ENCODE results near the gene TMEM141.
"Not testable (repeated sequence)": the region's sequence is repeated elsewhere in the genome, so short reads cannot be mapped to it uniquely, and the experiment has no call there.

TMEM141 gene

GRCh38 chr9:136755302-136756133, 35.6 kb upstream of the TMEM141 start:
- not testable (repeated sequence) for DNase-seq (ENCODE audit: low read depth, low spot score)

- DNase-seq (ENCODE audit: low read depth, low spot score) = no peak
Observed at GRCh38 chr9:136756134-136756438, 35.1 kb upstream of the TMEM141 start.

GRCh38 chr9:136756836-136757235, 34.3 kb upstream of the TMEM141 start:
- no peak for DNase-seq (ENCODE audit: low read depth, low spot score)

GRCh38 chr9:136757328-136757727, 33.8 kb upstream of the TMEM141 start:
- DNase-seq (ENCODE audit: low read depth, low spot score) = no peak

GRCh38 chr9:136757751-136758140, 33.4 kb upstream of the TMEM141 start:
- no peak for DNase-seq (ENCODE audit: low read depth, low spot score)

- DNase-seq (ENCODE audit: low read depth, low spot score) = no peak
Observed at GRCh38 chr9:136759001-136759400, 32.1 kb upstream of the TMEM141 start.

GRCh38 chr9:136759436-136760325, 31.5 kb upstream of the TMEM141 start:
- no peak for DNase-seq (ENCODE audit: low read depth, low spot score)

- no peak for DNase-seq (ENCODE audit: low read depth, low spot score)
Observed at GRCh38 chr9:136760424-136760823, 30.7 kb upstream of the TMEM141 start.

- not testable (repeated sequence) for DNase-seq (ENCODE audit: low read depth, low spot score)
Observed at GRCh38 chr9:136760834-136761544, 30.2 kb upstream of the TMEM141 start.

- DNase-seq (ENCODE audit: low read depth, low spot score) = no peak
Observed at GRCh38 chr9:136761545-136761981, 29.6 kb upstream of the TMEM141 start.

- DNase-seq (ENCODE audit: low read depth, low spot score) = no peak
Observed at GRCh38 chr9:136762221-136762691, 28.9 kb upstream of the TMEM141 start.

- no peak for DNase-seq (ENCODE audit: low read depth, low spot score)
Observed at GRCh38 chr9:136762915-136763648, 28.1 kb upstream of the TMEM141 start.

- DNase-seq (ENCODE audit: low read depth, low spot score) = no peak
Observed at GRCh38 chr9:136763649-136764035, 27.5 kb upstream of the TMEM141 start.

- DNase-seq (ENCODE audit: low read depth, low spot score) = no peak
Observed at GRCh38 chr9:136764301-136764891, 26.7 kb upstream of the TMEM141 start, which contains the start of gene LCN15. LCN15 (minus strand) TSS chr9:136764518; CDS start chr9:136764488, 30 bp downstream.

GRCh38 chr9:136765041-136765440, 26.1 kb upstream of the TMEM141 start:
- DNase-seq (ENCODE audit: low read depth, low spot score) = no peak

- not testable (repeated sequence) for DNase-seq (ENCODE audit: low read depth, low spot score)
Observed at GRCh38 chr9:136765745-136766409, 25.3 kb upstream of the TMEM141 start.

GRCh38 chr9:136766410-136767120, 24.6 kb upstream of the TMEM141 start:
- not testable (repeated sequence) for DNase-seq (ENCODE audit: low read depth, low spot score)

- DNase-seq (ENCODE audit: low read depth, low spot score) = peak; percentile 29
Observed at GRCh38 chr9:136769710-136770191, 21.4 kb upstream of the TMEM141 start.

GRCh38 chr9:136771907-136772415, 19.2 kb upstream of the TMEM141 start:
- no peak for DNase-seq (ENCODE audit: low read depth, low spot score)

All from activated naive CD8-positive, alpha-beta T cell treated with anti-CD3 and anti-CD28 coated beads, Interleukin-2, amount 50 U/mL, for 16 hours (primary cell).